Measurements from ENCODE around the gene RNF103.

DNA sequence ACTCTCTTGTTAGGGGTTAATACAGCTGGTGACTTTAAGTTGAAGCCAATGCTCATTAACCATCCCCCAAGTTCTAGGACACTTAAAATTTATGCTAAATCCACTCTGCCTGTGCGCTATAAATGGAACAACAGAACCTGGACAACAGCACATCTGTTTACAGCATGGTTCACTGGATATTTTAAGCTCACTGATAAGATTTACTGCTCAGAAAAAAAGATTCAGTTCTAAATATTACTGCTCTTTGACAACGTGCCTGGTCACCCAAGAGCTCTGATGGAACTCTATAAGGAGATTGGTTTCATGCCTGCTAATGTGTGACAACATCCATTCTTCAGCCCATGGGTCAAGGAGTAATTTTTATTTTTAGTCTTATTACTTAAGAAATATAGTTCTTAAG lies 27.5 kb downstream of the RNF103 start:
- TF ChIP-seq POLR2A (IDR thresholded peaks at IDR 0.05), result no peak
- TF ChIP-seq, protein P1, sequence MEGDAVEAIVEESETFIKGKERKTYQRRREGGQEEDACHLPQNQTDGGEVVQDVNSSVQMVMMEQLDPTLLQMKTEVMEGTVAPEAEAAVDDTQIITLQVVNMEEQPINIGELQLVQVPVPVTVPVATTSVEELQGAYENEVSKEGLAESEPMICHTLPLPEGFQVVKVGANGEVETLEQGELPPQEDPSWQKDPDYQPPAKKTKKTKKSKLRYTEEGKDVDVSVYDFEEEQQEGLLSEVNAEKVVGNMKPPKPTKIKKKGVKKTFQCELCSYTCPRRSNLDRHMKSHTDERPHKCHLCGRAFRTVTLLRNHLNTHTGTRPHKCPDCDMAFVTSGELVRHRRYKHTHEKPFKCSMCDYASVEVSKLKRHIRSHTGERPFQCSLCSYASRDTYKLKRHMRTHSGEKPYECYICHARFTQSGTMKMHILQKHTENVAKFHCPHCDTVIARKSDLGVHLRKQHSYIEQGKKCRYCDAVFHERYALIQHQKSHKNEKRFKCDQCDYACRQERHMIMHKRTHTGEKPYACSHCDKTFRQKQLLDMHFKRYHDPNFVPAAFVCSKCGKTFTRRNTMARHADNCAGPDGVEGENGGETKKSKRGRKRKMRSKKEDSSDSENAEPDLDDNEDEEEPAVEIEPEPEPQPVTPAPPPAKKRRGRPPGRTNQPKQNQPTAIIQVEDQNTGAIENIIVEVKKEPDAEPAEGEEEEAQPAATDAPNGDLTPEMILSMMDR (IDR thresholded peaks at IDR 0.05), result no peak
